GM19025 (cell line): Measurements from ENCODE around the gene RPRD1B.

Experiments used
- ATAC-seq: cut with Tn5 transposase; IDR thresholded peaks from one replicate; pipeline ENCODE4 v1.9.1; 2021; ENCODE audit warnings: mild to moderate bottlenecking, low read depth, moderate library complexity; ENCODE audit not compliant: unreplicated experiment

RPRD1B gene

GRCh38 chr20:38034961-38035360 is 1.4 kb downstream of the RPRD1B start:
- ATAC-seq: no peak

GRCh38 chr20:38036366-38036765 is 2.8 kb downstream of the RPRD1B start:
- no peak for ATAC-seq

DNA sequence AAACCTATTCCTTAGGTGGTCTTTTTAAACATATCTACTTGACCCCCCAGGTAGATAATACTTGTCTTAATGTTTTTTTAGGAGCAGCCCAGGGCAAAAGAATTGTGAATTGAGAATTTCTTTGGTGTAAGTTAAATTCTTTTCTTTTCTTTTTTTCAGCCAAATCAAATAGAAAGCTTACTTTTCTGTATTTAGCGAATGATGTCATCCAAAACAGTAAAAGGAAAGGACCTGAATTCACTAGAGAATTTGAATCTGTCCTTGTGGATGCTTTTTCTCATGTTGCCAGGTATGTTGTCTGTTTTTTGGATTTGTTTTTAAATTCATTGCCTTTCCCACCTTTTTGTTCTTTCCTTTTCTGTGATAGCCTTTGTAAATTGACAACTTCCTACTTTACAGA is 6.7 kb downstream of the RPRD1B start:
- no peak for ATAC-seq

DNA sequence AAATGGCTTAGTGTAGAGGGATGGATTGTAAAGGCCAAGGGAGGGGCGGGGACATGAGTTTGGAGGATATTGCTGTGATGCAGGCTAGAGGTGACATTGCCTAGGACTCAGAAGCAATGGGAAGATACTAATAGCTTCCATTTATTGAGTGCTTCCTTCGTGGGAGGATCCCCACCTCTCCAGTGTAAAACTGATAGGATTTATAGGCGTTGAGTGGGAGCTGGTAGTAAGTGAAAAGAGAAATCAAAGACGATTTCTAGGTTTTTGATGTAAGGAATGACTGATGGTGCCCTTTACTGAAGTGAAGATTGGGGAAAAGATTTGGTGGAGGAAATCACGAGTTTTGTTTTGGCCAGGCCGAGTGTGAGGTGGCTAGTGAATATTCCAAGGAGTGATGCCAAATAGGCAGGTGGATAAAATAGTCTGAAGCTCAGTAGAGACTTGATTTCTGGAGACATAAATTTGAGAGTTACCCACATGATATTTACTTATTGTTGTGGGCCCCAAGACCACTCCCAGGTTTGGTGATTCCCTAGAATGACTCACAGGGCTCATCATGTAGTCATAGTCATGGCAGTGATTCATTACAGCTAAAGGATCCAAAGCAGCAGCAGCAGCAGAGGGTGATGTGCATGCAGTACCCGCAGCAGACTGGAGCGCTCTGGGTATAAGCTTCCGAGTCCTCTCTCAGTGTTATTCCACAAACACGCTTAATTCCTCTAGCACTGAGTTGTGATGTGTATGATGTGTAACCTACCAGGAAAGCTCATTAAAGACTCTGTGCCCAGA is 10.2 kb downstream of the RPRD1B start:
- ATAC-seq: no peak

DNA sequence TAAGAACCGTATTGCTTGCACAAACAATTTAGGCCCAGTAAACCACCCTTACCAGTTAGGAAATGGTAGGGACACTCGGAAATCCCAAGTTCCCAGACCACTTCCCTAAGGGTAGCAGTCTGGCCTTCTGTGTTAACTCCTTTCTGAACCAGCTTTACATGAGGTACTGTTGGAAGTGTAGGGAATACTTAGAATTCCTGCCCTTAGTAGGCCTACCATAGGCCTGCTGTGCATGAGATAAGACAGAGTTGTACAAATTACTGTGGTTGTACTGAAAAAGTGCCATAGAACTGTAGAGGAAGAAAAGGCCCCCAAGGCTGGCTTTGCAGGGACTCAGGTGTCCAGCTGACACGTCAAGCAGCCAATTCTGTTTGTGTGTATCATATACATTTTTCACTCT is 11.1 kb downstream of the RPRD1B start:
- no peak for ATAC-seq

- no peak for ATAC-seq
Observed at GRCh38 chr20:38046572-38046971, 13.0 kb downstream of the RPRD1B start.

DNA sequence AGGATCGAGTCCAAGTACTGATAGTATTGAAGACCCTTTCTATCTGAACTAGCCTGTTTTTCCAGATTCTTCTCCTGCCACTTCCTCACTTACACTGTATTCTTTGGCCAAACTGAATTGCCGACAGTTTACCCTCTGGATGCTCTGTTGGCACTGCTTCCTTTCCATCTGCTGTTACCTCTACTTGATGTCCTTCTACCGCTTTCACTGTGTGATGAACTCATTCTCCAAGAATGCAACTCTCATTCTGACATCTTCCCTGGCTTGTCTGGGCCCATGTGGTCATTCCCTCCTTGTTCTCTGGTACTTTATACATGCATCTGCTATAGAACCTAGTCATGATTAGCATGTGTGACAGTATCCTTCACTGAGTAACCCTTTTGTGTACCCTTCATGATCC is 16.3 kb downstream of the RPRD1B start:
- ATAC-seq: no peak

DNA sequence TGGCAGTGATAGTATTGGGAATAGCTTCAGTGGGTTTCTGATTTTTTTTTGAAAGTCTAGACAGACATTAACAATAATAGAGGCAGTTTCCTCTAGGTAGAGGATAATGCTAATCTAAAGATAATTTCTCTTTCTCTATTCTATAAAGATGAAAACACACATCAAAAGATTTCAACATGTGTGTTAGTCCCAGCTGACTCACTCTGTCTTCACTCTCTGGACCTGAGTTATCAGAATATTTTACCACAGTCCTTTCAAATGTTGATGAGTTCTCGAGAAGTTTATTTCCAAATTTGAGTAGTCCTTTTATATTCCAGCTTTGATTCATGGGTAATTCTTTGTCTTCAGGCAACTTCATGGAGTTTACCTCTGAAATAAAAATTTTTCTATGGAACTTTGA is 17.1 kb downstream of the RPRD1B start:
- no peak for ATAC-seq

DNA sequence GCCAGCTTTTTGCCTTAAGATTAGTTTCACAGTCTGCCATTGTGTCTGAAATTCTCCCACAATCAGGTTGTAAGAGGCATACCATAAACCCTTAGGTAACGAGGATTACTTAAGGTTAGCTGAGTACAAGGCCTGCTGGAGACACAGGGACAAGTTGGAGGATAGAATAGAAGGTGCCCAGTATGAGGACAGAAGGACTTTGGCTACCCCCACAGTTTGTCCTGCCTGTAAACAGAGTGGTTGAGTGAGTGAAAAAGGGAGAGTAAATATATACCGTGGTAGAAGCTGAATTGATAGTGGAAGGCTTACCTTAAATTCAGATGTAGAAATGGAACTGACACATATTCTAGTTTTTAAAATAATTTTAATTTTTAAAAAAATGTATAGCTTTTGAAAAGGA is 19.3 kb downstream of the RPRD1B start:
- ATAC-seq: no peak

- ATAC-seq: no peak
Observed at GRCh38 chr20:38054647-38055046, 21.1 kb downstream of the RPRD1B start.

GRCh38 chr20:38055294-38055693 is 21.7 kb downstream of the RPRD1B start:
- ATAC-seq: no peak

GRCh38 chr20:38055848-38056247 is 22.3 kb downstream of the RPRD1B start:
- ATAC-seq: no peak

GRCh38 chr20:38057351-38057972 is 23.9 kb downstream of the RPRD1B start:
- ATAC-seq: peak; percentile 71

- no peak for ATAC-seq
Observed at GRCh38 chr20:38059832-38060231, 26.3 kb downstream of the RPRD1B start.

GRCh38 chr20:38060536-38060935 is 27.0 kb downstream of the RPRD1B start:
- ATAC-seq: no peak

DNA sequence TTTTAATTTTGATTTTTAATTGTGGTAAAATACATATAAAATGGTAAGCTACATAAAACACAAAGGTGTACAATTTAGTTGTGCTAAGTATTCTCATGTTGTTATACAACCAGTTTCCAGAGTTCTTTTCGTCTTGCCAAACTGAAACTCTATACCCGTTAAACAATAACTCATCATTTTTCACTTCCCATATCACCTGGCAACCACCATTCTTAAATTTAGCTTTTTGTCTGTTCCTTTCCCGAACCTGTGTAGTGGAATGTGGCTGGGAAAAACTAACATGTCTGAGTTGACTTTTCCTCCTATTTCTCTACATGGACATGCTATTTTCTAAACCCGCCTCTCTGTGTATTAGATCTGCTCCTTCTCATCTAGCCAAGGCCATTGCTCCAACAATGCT is 27.6 kb downstream of the RPRD1B start:
- ATAC-seq: no peak

GRCh38 chr20:38062890-38063289 is 29.3 kb downstream of the RPRD1B start:
- no peak for ATAC-seq

DNA sequence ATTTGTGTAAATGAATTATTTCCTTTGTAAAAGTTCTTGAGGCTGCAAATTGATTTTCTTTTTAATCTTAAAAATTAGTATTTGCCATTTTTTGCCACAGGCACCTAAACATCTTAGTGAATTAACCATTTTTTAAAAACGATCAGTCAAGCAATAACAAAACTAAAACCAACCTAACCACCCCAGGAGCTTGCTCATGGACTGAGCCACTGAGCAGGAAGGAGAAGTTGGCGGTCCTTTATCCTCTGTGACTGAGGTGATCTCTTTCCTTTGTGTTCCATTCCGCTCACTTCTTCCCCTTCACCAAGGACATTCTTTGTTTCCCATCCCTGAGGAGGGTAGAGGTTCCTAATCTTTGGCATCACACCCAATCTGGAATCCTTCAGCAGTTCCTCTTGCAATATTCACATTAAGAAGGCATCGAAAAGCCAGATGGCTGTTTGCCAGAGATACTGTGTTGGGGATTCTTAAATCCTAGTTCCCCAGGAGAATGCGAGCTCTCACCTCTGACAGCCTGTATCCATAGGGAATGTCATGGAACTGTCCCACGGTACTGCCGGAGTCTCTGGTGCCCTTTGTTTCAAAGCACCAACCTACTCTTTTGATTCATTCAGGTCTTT is 30.5 kb downstream of the RPRD1B start:
- no peak for ATAC-seq

DNA sequence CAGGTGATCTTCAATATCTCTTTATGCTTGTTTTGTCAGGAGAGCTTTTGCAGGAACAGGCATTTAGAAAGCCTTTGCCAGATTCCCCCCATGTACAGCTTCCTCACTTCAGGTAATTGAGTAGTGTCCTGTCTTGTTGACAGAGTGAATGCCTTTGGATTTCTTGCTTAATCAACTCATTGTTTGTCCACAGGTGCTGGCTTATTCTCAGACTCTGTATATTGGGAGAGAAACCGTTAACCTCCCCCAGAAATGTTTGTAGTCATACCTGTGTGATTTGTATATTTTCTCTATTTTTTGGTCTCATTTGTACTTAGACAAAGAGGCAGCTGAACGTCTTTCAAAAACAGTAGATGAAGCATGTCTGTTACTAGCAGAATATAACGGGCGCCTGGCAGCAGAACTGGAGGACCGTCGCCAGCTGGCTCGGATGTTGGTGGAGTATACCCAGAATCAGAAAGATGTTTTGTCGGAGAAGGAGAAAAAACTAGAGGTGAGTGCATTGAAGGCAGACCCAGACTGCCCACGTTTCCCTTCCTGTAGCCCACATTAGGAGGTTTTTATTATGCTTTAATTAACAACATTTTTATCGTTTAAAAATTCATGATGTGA is 32.3 kb downstream of the RPRD1B start:
- no peak for ATAC-seq

GRCh38 chr20:38066969-38067716 is 33.6 kb downstream of the RPRD1B start:
- ATAC-seq: no peak
